GM21786 (cell line): Measurements from ENCODE around the gene PTGER4.
A peak's percentile ranks its signal among the peaks of the same experiment; 100 is the strongest.
"Not testable (repeated sequence)": the region's sequence is repeated elsewhere in the genome, so short reads cannot be mapped to it uniquely, and the experiment has no call there.

Experiments
- ATAC-seq: cut with Tn5 transposase; IDR thresholded peaks from one replicate; pipeline ENCODE4 v1.9.1; 2021; ENCODE audit not compliant: unreplicated experiment

PTGER4 gene

DNA sequence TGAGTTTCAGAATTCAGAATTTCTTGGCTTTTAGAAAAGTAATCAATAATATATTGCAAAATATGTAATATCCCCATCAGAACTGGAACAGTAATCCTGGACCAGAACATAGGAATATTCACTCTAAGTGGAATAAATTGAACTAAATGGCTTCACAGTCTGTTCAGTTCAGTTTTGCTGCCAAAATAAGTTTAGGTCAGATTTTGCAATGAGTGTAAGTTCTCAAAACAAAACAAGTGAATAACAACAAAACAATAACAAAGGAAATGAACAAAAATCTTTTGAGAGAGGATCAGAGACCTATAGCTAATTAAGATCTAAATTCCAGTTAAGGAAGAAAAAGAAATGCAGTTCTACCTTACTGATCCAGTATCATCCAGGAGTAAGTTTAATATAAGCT lies 9.3 kb downstream of the PTGER4 start:
- no peak for ATAC-seq

GRCh38 chr5:40689438-40689837 lies 9.7 kb downstream of the PTGER4 start:
- peak; percentile 59 for ATAC-seq

DNA sequence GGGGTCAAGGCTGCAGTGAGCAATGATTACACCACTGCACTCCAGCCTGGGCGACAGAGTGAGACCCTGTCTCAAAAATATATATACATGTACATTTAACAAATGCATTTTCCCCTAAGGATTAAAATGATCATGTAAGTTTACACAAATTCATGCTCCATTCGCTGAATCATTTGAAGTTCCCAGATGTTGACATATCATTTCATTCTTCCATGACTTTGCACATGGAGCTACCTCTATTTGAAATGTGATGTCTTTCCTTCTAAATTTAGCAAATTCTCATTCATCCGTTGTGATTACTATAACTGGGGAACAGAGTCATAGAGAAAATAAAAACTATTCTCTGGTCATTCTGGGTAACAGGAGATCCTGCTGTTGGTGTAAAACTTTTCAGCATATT lies 10.6 kb downstream of the PTGER4 start:
- no peak for ATAC-seq

DNA sequence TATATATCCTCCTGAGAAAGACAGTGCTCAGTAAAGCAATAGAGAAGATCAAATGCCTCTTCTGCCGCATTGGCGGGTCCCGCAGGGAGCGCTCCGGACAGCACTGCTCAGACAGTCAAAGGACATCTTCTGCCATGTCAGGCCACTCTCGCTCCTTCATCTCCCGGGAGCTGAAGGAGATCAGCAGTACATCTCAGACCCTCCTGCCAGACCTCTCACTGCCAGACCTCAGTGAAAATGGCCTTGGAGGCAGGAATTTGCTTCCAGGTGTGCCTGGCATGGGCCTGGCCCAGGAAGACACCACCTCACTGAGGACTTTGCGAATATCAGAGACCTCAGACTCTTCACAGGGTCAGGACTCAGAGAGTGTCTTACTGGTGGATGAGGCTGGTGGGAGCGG lies 12.2 kb downstream of the PTGER4 start:
- no peak for ATAC-seq

DNA sequence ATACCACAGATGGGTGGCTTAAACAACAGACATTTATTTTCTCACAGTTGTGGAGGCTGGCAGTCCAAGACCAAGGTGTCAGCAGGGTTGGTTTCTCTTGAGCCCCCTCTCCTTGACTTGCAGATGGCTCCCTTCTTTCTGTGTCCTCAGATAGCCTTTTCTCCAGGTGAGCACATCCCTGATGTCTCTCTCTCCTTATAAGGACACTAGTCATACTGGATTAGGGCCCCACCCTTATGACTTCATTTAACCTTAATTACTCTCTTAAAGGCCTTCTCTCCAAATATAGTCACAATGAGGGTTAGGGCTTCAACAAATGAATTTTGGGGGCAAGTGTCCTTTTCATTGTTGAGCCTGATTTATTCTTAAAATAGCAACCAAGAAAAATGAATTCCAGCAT lies 14.7 kb downstream of the PTGER4 start:
- ATAC-seq, result no peak

GRCh38 chr5:40700116-40700782 lies 20.5 kb downstream of the PTGER4 start:
- no peak for ATAC-seq

DNA sequence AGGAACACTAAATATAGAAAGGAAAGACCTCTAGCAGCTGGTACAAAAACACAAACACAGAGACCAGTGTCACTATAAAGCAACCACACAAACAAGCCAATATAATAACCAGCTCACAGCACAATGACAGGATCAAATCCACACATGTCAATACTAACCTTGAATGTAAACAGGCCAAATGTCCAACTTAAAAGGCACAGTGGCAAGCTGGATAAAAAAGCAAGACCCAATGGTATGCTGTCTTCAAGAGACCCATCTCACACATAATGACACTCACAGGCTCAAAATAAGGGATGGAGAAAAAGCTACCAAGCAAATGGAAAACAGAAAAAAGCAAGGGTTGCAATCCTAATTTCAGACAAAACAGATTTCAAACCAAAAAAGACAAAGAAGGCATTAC lies 22.3 kb downstream of the PTGER4 start:
- not testable (repeated sequence) for ATAC-seq

DNA sequence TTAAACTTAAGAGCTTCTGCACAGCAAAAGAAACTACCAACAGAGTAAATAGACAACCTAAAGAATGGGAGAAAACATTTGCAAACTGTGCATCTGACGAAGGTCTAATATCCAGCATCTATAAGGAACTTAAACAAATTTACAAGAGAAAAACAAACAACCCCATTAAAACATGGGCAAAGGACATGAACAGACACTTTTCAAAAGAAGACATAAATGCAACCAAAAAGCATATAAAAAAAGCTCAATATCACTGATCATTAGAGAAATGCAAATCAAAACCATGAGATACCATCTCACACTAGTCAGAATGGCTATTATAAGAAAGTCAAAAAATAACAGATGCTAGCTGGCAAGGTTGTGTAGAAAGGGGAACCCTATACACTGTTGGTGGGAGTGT lies 25.8 kb downstream of the PTGER4 start:
- ATAC-seq, result not testable (repeated sequence)

- ATAC-seq, result not testable (repeated sequence)
Observed at GRCh38 chr5:40710575-40710974, 30.9 kb downstream of the PTGER4 start.

GRCh38 chr5:40714001-40714400 lies 34.3 kb downstream of the PTGER4 start:
- ATAC-seq, result no peak

- ATAC-seq, result no peak
Observed at GRCh38 chr5:40716000-40716399, 36.3 kb downstream of the PTGER4 start.

- no peak for ATAC-seq
Observed at GRCh38 chr5:40716590-40716989, 36.9 kb downstream of the PTGER4 start.

- ATAC-seq, result no peak
Observed at GRCh38 chr5:40717281-40717680, 37.6 kb downstream of the PTGER4 start.

- no peak for ATAC-seq
Observed at GRCh38 chr5:40720069-40720468, 40.4 kb downstream of the PTGER4 start.

- not testable (repeated sequence) for ATAC-seq
Observed at GRCh38 chr5:40722497-40722911, 42.8 kb downstream of the PTGER4 start.

DNA sequence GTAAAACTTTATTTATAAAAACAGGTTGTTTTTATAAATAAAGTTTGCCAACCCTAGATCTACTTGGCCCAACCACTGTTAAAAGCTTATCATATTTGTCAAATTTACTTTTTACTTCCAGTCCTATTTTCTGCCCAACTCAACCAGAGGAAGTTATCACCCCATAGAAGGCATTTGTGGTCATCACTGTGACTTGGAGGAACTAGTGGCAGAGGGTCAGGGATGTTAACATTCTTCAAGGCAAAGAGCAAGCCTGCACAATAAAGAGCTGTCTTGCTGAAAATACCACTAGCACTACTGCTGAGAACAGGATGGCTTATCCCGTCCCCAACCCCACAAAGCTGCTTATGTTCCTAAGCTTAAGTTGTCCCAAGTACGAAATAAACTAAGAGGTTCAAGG lies 53.7 kb downstream of the PTGER4 start:
- no peak for ATAC-seq

GRCh38 chr5:40733879-40734563 lies 54.3 kb downstream of the PTGER4 start:
- no peak for ATAC-seq

- ATAC-seq, result no peak
Observed at GRCh38 chr5:40734986-40735385, 55.3 kb downstream of the PTGER4 start.

- no peak for ATAC-seq
Observed at GRCh38 chr5:40735609-40736008, 55.9 kb downstream of the PTGER4 start.

DNA sequence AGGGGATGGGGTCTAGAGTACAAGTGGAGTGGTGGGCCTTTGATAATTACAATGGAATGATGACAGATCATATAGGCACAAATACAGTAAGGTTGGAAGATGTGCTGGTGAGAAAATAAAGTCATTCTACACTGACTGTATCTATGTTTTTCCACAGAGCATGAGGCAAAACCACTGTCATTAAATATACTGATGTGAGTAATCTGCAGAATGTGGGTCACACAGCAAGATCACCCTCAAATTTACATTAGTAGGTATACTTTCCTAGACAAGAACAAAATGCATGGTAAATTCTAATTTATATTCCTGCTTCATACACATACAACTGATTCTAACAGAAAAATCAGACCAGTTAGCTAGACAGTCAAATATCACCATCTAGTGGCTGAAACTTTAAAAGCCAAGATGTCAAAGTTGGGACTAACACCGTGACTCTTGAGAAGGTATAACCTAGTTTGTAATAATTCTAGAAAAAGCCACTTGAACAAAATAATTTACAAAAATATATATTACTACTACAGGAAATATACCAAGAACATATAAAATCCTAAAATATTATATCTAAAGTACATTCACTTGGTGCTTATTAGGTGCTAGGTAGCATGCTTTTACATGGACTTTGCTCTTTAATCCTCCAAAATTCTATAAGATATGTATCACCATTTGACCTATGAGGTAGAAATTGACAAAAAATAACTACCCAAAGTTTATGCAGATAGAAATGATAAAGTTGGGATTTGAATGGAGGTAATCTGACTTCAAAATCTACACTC lies 56.6 kb downstream of the PTGER4 start:
- peak; percentile 81 for ATAC-seq

GRCh38 chr5:40738502-40738901 lies 58.8 kb downstream of the PTGER4 start:
- no peak for ATAC-seq
